IMR-90 (cell line): Measurements from ENCODE around the gene ARPIN. TPM values are rescaled to one million over a fixed set of nuclear protein-coding genes. Genes with fewer than 3 reads are reported as not detected.

Experiments used
- ATAC-seq: fragments of 200-7000 bp; cut with Tn5 transposase; 2 replicates; pipeline ENCODE4 v1.9.1; 2020; ENCODE audit warnings: low read depth, mild to moderate bottlenecking, moderate library complexity
- BruUV-seq: library from RNA; stranded (reverse); fragments of 400-500 nt; replicated peaks from 2 replicates; lab custom pipeline; 2021; lab: Mats Ljungman, UMichigan
- CTCF ChIA-PET: fragments of 300-600 bp; formaldehyde crosslinking; extraction: SDS; loops from one replicate; lab custom pipeline; 2021; ENCODE audit warnings: antibody characterized with exemption; lab: Yijun Ruan, JAX
- POLR2A ChIA-PET: fragments of 300-600 bp; sonication (Branson Sonifier 250); formaldehyde crosslinking; loops from one replicate; lab custom pipeline; 2022; ENCODE audit warnings: antibody characterized with exemption; ENCODE audit not compliant: unreplicated experiment; lab: Charles Lee
- DNase-seq: peaks from one replicate; pipeline ENCODE4 v3.0.0; 2013
- H2AFZ ChIP-seq: replicated peaks from 2 replicates; pipeline ENCODE3; 2013; ENCODE audit warnings: low read length, mild to moderate bottlenecking; ENCODE audit not compliant: poor library complexity
- H2AK5ac ChIP-seq: 2 replicates; pipeline ENCODE4 v1.6.1; 2013; ENCODE audit warnings: low read depth, low read length, inconsistent platforms
- H2AK9ac ChIP-seq: replicated peaks from 2 replicates; pipeline ENCODE3; 2013; ENCODE audit warnings: mild to moderate bottlenecking, low read depth, low read length, moderate library complexity; ENCODE audit not compliant: poor library complexity
- H2BK120ac ChIP-seq: 2 replicates; pipeline ENCODE4 v1.6.1; 2013; ENCODE audit warnings: low read depth, low read length, inconsistent platforms
- H2BK15ac ChIP-seq: 3 replicates; pipeline ENCODE4 v1.6.1; 2013; ENCODE audit warnings: low read depth, low read length, inconsistent platforms
- H2BK20ac ChIP-seq: 2 replicates; pipeline ENCODE4 v1.6.1; 2013; ENCODE audit warnings: low read depth, mild to moderate bottlenecking, inconsistent platforms, low read length, moderate library complexity
- H2BK5ac ChIP-seq: 2 replicates; pipeline ENCODE4 v1.6.1; 2013; ENCODE audit warnings: mild to moderate bottlenecking, low read depth, low read length, inconsistent platforms; ENCODE audit not compliant: poor library complexity, severe bottlenecking
- H3K14ac ChIP-seq: replicated peaks from 2 replicates; pipeline ENCODE4 v1.6.1; 2013; ENCODE audit warnings: low read depth, low read length, inconsistent platforms
- H3K18ac ChIP-seq: 2 replicates; pipeline ENCODE4 v1.6.1; 2013; ENCODE audit warnings: low read depth, low read length, control low read depth
- H3K23ac ChIP-seq: 2 replicates; pipeline ENCODE4 v1.6.1; 2013; ENCODE audit warnings: low read depth, low read length, inconsistent platforms
- H3K27ac ChIP-seq: 2 replicates; pipeline ENCODE4 v1.5.1; 2013; ENCODE audit warnings: mild to moderate bottlenecking, control low read depth, low read length; ENCODE audit not compliant: insufficient read depth
- H3K27me3 ChIP-seq: 2 replicates; pipeline ENCODE4 v1.6.1; 2013; ENCODE audit warnings: low read length; ENCODE audit not compliant: control insufficient read depth, insufficient read depth
- H3K36me3 ChIP-seq: 2 replicates; pipeline ENCODE4 v1.6.1; 2013; ENCODE audit warnings: low read length, mixed read lengths; ENCODE audit not compliant: control insufficient read depth, insufficient read depth
- H3K4ac ChIP-seq: 2 replicates; pipeline ENCODE4 v1.6.1; 2013; ENCODE audit warnings: low read depth, low read length, inconsistent platforms
- H3K4me1 ChIP-seq: 2 replicates; pipeline ENCODE4 v1.6.1; 2013; ENCODE audit warnings: low read length, mixed read lengths; ENCODE audit not compliant: control insufficient read depth, insufficient read depth
- H3K4me2 ChIP-seq: 2 replicates; pipeline ENCODE4 v1.6.1; 2013; ENCODE audit warnings: low read depth, mild to moderate bottlenecking, control low read depth, low read length, moderate library complexity
- H3K4me3 ChIP-seq: 2 replicates; pipeline ENCODE4 v1.5.1; 2013; ENCODE audit warnings: low read depth, mild to moderate bottlenecking, control low read depth, low read length, moderate library complexity; ENCODE audit not compliant: insufficient read depth
- H3K56ac ChIP-seq: 2 replicates; pipeline ENCODE4 v1.6.1; 2013; ENCODE audit warnings: low read length, inconsistent platforms; ENCODE audit not compliant: insufficient read depth; ENCODE audit errors: extremely low read depth
- H3K79me1 ChIP-seq, 2 experiments: 2 replicates each; pipeline ENCODE4 v1.6.1; 2013; ENCODE audit warnings: low read length in 2 of 2, inconsistent platforms in 1 of 2, low read depth in 1 of 2
- H3K9ac ChIP-seq: 2 replicates; pipeline ENCODE4 v1.6.1; 2013; ENCODE audit warnings: low read depth, low read length, control low read depth
- H3K9me1 ChIP-seq: 2 replicates; pipeline ENCODE4 v1.6.1; 2013; ENCODE audit warnings: low read length, inconsistent platforms; ENCODE audit not compliant: insufficient read depth
- H3K9me3 ChIP-seq: 2 replicates; pipeline ENCODE4 v1.6.1; 2013; ENCODE audit warnings: low read length; ENCODE audit not compliant: control insufficient read depth, insufficient read depth
- H4K20me1 ChIP-seq: 2 replicates; pipeline ENCODE4 v1.6.1; 2013; ENCODE audit warnings: low read length, inconsistent platforms; ENCODE audit not compliant: insufficient read depth
- H4K5ac ChIP-seq: 2 replicates; pipeline ENCODE4 v1.6.1; 2013; ENCODE audit warnings: mild to moderate bottlenecking, low read depth, low read length, control low read depth
- H4K8ac ChIP-seq, 2 experiments: 2 replicates each; pipeline ENCODE4 v1.6.1; 2013; ENCODE audit warnings: low read depth in 2 of 2, low read length in 2 of 2, control low read depth in 1 of 2, inconsistent platforms in 1 of 2
- H4K91ac ChIP-seq: 2 replicates; pipeline ENCODE4 v1.6.1; 2013; ENCODE audit warnings: low read depth, low read length, inconsistent platforms; ENCODE audit not compliant: insufficient read depth
- CHD1 ChIP-seq: IDR thresholded peaks from 2 replicates; pipeline ENCODE4 v1.6.1; 2012; ENCODE audit warnings: low read depth, low read length, improper control_type of control experiment
- FOS ChIP-seq: fragments of 150-350 bp; IDR thresholded peaks from 2 replicates; pipeline ENCODE4 v1.6.1; 2016; ENCODE audit warnings: low read depth, low read length
- MAFK ChIP-seq: IDR thresholded peaks from 2 replicates; pipeline ENCODE4 v1.6.1; 2012; ENCODE audit warnings: low read depth, low read length, improper control_type of control experiment
- MAZ ChIP-seq: IDR thresholded peaks from 2 replicates; pipeline ENCODE4 v1.6.1; 2012; ENCODE audit warnings: low read depth, mild to moderate bottlenecking, low read length, improper control_type of control experiment, moderate library complexity, borderline replicate concordance
- MXI1 ChIP-seq: IDR thresholded peaks from 2 replicates; pipeline ENCODE4 v1.6.1; 2012; ENCODE audit warnings: low read depth, mild to moderate bottlenecking, low read length, moderate library complexity, borderline replicate concordance
- POLR2A ChIP-seq: IDR thresholded peaks from 2 replicates; pipeline ENCODE4 v1.6.1; 2012; ENCODE audit warnings: mild to moderate bottlenecking, low read depth, low read length
- RFX5 ChIP-seq: IDR thresholded peaks from 2 replicates; pipeline ENCODE4 v1.8.0; 2012; ENCODE audit warnings: low read depth, mild to moderate bottlenecking, low read length, moderate library complexity
- WGBS, 2 experiments: methylation state at CpG; one replicate each; pipeline versions ENCODE4 v1.1.5 to v1.1.7; 2013; ENCODE audit warnings: missing lambda C conversion rate in 2 of 2; ENCODE audit not compliant: insufficient read length in 1 of 2; ENCODE audit errors: extremely low coverage in 2 of 2; 5-methylcytosine and 5-hydroxymethylcytosine counted together
- dilution Hi-C: fragments of 300-500 bp; cut with HindIII; formaldehyde crosslinking; loops from one replicate; pipeline ENCODE4 v1.14.3; 2018; ENCODE audit warnings: low sequenced_read_pairs; ENCODE audit not compliant: unreplicated experiment
- in situ Hi-C: fragments of 300-500 bp; cut with MboI; formaldehyde crosslinking; loops from 3 replicates; pipeline ENCODE4 v1.14.3; 2019; ENCODE audit warnings: low sequenced_read_pairs, inconsistent platforms, mixed read lengths
- intact Hi-C: fragments of 100-400 bp; cut with micrococcal nuclease; formaldehyde crosslinking; loops from 2 replicates; pipeline ENCODE4 v1.10.0; 2022
- polyA plus RNA-seq, 3 experiments: library from polyadenylated mRNA; depleted of rRNA; stranded (reverse); fragments of >200 nt; gene quantifications; 2 replicates each; pipeline ENCODE4 v1.2.3, GENCODE V29; 2012; ENCODE audit warnings: low replicate concordance in 1 of 3
- total RNA-seq: library from RNA; depleted of rRNA; stranded (reverse); fragments of >200 nt; gene quantifications from 2 replicates; pipeline ENCODE4 v1.2.3, GENCODE V29; 2012
- TF ChIP-seq, protein P1 (sequence below): fragments of 150-350 bp; IDR thresholded peaks from 2 replicates; pipeline ENCODE4 v1.6.1; 2016; ENCODE audit warnings: low read depth, mild to moderate bottlenecking, low read length, moderate library complexity, borderline replicate concordance
- TF ChIP-seq, protein P2 (sequence below): fragments of 150-350 bp; IDR thresholded peaks from 2 replicates; pipeline ENCODE4 v1.6.1; 2017; ENCODE audit warnings: mild to moderate bottlenecking, antibody characterized with exemption, low read length, low read depth
- TF ChIP-seq, protein P3 (sequence below): conservative IDR thresholded peaks from 2 replicates; pipeline ENCODE4 v1.5.1; 2012; ENCODE audit warnings: mild to moderate bottlenecking, low read depth, low read length, improper control_type of control experiment

ARPIN gene
- total and polyA plus RNA-seq, 2 of the 4 experiments (the other 2 are of a cell fraction) = 3.9 to 8.8 TPM

DNA sequence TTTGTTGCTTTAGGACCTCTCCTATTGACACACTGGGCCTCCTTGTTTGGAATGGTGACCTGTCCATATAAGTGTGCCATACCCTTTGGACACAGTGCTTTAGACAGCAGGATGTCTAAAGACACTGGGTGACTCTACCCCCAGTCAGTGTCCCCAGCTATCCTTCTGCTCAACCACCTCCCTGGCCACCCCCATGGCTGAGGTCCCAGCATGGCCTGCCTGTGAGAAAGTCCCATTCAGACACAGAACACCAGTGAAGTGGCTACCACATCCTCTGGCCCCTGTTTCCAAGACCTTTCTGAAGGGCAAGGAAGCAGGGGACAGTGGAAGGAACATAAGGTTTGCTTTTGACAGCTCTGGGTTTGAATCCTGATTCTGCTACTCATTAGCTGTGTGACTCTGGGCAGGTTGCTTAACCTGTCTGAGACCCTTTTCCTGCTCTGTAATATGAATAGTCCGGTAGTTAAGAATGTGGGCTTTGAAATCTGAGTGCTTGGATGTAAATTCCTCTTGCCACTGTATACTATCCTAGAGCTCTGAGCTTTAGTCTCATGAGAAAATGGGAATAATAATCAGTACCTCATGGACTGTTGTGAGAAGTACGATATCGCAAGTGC is 12.7 kb downstream of the ARPIN start:
- Histone ChIP-seq H3K9me3 (no peaks in the 10 kb centered on the region), H3K14ac (no peak overlapping the region), H3K36me3 (peaks cover 20% of the 10 kb centered on the region), H3K9ac (no peak overlapping the region), H2AFZ (no peak overlapping the region), H3K4ac (no peak overlapping the region), H3K4me1 (no peaks in the 10 kb centered on the region), H2BK120ac (no peak overlapping the region), H3K18ac (no peak overlapping the region), H3K56ac (no peak overlapping the region), H3K27me3 (no peaks in the 10 kb centered on the region), H4K8ac (no peak overlapping the region), H4K20me1 (no peaks in the 10 kb centered on the region), H4K91ac (no peak overlapping the region), H2AK5ac (no peak overlapping the region), H2AK9ac (no peak overlapping the region), H2BK20ac (no peak overlapping the region), H4K5ac (no peak overlapping the region), H2BK15ac (no peak overlapping the region), H3K79me1 (no peaks in the 10 kb centered on the region; a peak in 1 of 4 replicates), H2BK5ac (no peak overlapping the region), H3K27ac (no peak overlapping the region), H3K4me2 (no peak overlapping the region), H3K23ac (no peak overlapping the region), H3K4me3 (no peak overlapping the region), H3K9me1 (no peaks in the 10 kb centered on the region)
- ChIA-PET CTCF (interaction anchor here (1.2 kb wide), 1 partner anchor 72 kb away, joined by 4 read pairs; no protein-coding TSS in a partner anchor), POLR2A (no interaction called here)
- no CpG with 5 or more reads among the region's 3 CpGs for WGBS, 2 experiments
- TF ChIP-seq, protein P1, sequence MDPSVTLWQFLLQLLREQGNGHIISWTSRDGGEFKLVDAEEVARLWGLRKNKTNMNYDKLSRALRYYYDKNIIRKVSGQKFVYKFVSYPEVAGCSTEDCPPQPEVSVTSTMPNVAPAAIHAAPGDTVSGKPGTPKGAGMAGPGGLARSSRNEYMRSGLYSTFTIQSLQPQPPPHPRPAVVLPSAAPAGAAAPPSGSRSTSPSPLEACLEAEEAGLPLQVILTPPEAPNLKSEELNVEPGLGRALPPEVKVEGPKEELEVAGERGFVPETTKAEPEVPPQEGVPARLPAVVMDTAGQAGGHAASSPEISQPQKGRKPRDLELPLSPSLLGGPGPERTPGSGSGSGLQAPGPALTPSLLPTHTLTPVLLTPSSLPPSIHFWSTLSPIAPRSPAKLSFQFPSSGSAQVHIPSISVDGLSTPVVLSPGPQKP = no peak
- no peak for TF ChIP-seq CHD1
- no peak for TF ChIP-seq FOS
- TF ChIP-seq RFX5 = no peak
- TF ChIP-seq POLR2A = no peak
- TF ChIP-seq, protein P2, sequence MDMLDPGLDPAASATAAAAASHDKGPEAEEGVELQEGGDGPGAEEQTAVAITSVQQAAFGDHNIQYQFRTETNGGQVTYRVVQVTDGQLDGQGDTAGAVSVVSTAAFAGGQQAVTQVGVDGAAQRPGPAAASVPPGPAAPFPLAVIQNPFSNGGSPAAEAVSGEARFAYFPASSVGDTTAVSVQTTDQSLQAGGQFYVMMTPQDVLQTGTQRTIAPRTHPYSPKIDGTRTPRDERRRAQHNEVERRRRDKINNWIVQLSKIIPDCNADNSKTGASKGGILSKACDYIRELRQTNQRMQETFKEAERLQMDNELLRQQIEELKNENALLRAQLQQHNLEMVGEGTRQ = no peak
- TF ChIP-seq, protein P3, sequence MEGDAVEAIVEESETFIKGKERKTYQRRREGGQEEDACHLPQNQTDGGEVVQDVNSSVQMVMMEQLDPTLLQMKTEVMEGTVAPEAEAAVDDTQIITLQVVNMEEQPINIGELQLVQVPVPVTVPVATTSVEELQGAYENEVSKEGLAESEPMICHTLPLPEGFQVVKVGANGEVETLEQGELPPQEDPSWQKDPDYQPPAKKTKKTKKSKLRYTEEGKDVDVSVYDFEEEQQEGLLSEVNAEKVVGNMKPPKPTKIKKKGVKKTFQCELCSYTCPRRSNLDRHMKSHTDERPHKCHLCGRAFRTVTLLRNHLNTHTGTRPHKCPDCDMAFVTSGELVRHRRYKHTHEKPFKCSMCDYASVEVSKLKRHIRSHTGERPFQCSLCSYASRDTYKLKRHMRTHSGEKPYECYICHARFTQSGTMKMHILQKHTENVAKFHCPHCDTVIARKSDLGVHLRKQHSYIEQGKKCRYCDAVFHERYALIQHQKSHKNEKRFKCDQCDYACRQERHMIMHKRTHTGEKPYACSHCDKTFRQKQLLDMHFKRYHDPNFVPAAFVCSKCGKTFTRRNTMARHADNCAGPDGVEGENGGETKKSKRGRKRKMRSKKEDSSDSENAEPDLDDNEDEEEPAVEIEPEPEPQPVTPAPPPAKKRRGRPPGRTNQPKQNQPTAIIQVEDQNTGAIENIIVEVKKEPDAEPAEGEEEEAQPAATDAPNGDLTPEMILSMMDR = no peak
- TF ChIP-seq MAZ = no peak
- TF ChIP-seq MXI1 = no peak
- TF ChIP-seq MAFK = no peak
- no TSS peak for BruUV-seq
- intact Hi-C loops (no loop called here), in situ Hi-C loops (loop anchor here (5.0 to 10.0 kb wide), 2 partner anchors 172 to 325 kb away; no protein-coding TSS in a partner anchor), dilution Hi-C loops (no loop called here)
- ATAC-seq = no peak
- no peak for DNase-seq
